Parietal lobe (tissue), 1 donor: ENCODE results near the gene TMEM106C. TPM values are rescaled to one million over a fixed set of nuclear protein-coding genes. Genes with fewer than 3 reads are reported as not detected.

Source experiments
- total RNA-seq: library from RNA; depleted of rRNA; stranded (reverse); fragments of >200 nt; gene quantifications from one replicate; pipeline ENCODE4 v1.2.3, GENCODE V29; 2014

TMEM106C gene
- total RNA-seq, result 86.7 TPM

DNA sequence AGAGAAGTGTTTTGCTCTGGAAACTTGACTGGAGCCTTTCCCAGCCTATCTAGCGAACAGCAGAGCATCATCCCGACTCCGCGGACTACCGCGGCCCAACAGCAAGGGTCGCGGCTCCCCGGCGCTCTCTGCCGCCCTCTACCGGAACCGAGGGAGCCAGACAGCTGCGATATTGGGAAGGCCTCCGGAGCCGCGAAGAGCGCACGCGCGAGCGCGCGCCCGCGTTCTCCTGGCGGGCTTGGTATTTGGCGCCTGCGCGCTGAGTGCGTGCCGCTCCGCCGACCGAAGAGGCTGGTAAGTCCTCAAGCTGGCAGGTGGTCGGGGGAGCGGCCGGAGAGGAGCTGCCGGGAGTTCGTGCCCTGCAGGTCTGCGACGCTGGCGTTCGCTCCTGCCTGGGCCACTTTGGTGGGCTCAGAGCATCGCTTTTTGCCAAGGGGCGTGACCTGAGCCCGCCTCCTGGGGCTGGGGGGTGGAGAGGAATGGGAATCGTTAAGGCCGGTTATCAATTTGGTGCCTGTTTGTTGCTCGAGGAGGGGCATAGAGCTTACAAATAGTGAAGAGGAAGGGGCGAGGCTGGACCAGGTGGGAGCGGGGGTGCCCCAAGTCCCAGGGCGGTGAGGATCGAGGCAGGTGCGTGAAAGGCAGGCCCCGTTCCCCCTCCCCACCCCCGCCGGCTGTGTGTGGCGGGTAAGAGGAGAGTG is at the start of gene TMEM106C:
TSS of gene TMEM106C (plus strand) at position 257 of the 701 bp plus-strand sequence. CDS start 641 bp downstream, outside the sequence.

GRCh38 chr12:48004053-48004941 is 40.9 kb downstream of the TMEM106C start, which contains the start of gene COL2A1:
TSS of gene COL2A1 (minus strand) at chr12:48004476. CDS start at chr12:48004321, 155 bp downstream.

Other genes starting within 250 kb of the TMEM106C start
- gene ENDOU, start 238.1 kb upstream of the TMEM106C start, total RNA-seq, result not detected
- gene RAPGEF3, start 204.7 kb upstream of the TMEM106C start, total RNA-seq, result 17.5 TPM
- gene SLC48A1, start 190.4 kb upstream of the TMEM106C start, total RNA-seq, result 8.1 TPM
- gene HDAC7, start 143.7 kb upstream of the TMEM106C start, total RNA-seq, result 18.5 TPM
- gene VDR, start 58.6 kb upstream of the TMEM106C start, total RNA-seq, result not detected
- 0.31 TPM for gene COL2A1, start 40.9 kb downstream of the TMEM106C start, total RNA-seq
- gene SENP1, start 142.5 kb downstream of the TMEM106C start, total RNA-seq, result 39.1 TPM
- gene PFKM, start 155.8 kb downstream of the TMEM106C start, total RNA-seq, result 105 TPM
- gene ASB8, start 193.9 kb downstream of the TMEM106C start, total RNA-seq, result 35.7 TPM
- gene CCDC184, start 220.0 kb downstream of the TMEM106C start, total RNA-seq, result 15.7 TPM
- gene OR10AD1, start 239.7 kb downstream of the TMEM106C start, total RNA-seq, result not detected